Immature natural killer cell (primary cell): Measurements from ENCODE around the gene FARP1. TPM values are rescaled to one million over a fixed set of nuclear protein-coding genes. Genes with fewer than 3 reads are reported as not detected.

Experiments
- DNase-seq, 3 donors: peaks; one replicate each; pipeline ENCODE4 v3.0.0; 2022; ENCODE audit warnings: mixed read lengths in 1 of 3
- H3K27ac Mint-ChIP-seq, 6 donors: one replicate each; pipeline ENCODE4 v1.8.0; 2020; ENCODE audit warnings: mixed read lengths in 6 of 6, mild to moderate bottlenecking in 5 of 6, inconsistent platforms in 4 of 6, moderate library complexity in 3 of 6
- H3K27me3 Mint-ChIP-seq, 3 donors: one replicate each; pipeline ENCODE4 v1.8.0; 2020 to 2021; ENCODE audit warnings: low read depth in 3 of 3, mild to moderate bottlenecking in 3 of 3, mixed read lengths in 3 of 3, moderate library complexity in 3 of 3, inconsistent platforms in 1 of 3
- H3K36me3 Mint-ChIP-seq, 3 donors: one replicate each; pipeline ENCODE4 v1.8.0; 2020; ENCODE audit warnings: mixed read lengths in 3 of 3, inconsistent platforms in 2 of 3, mild to moderate bottlenecking in 2 of 3
- H3K4me1 Mint-ChIP-seq, 2 donors: one replicate each; pipeline ENCODE4 v1.8.0; 2020; ENCODE audit warnings: inconsistent platforms in 2 of 2, mild to moderate bottlenecking in 2 of 2, mixed read lengths in 2 of 2, moderate library complexity in 1 of 2
- H3K4me3 Mint-ChIP-seq, 5 donors: one replicate each; pipeline ENCODE4 v1.8.0; 2020; ENCODE audit warnings: mild to moderate bottlenecking in 5 of 5, mixed read lengths in 5 of 5, inconsistent platforms in 3 of 5, moderate library complexity in 3 of 5
- H3K9me3 Mint-ChIP-seq, 6 donors: one replicate each; pipeline ENCODE4 v1.8.0; 2020; ENCODE audit warnings: mild to moderate bottlenecking in 6 of 6, mixed read lengths in 6 of 6, inconsistent platforms in 4 of 6, moderate library complexity in 3 of 6
- polyA plus RNA-seq, 3 donors: library from polyadenylated mRNA; unstranded; fragments of 300-500 nt; fragmentation: Illumina TruSeq; gene quantifications; one replicate each; pipeline ENCODE4 v1.2.3, GENCODE V29; 2021

Gene FARP1
- polyA plus RNA-seq, 3 donors from 2014 or later: 0.09 to 0.72 (median 0.22) TPM

- Mint-ChIP-seq H3K4me1 (peaks cover 34 to 62% of the 10 kb centered on the region in 2 donors), H3K9me3 (peaks cover 0 to 2% (median 0%) of the 10 kb centered on the region in 6 donors), H3K27me3 (peaks cover 0 to 9% (median 6%) of the 10 kb centered on the region in 3 donors), H3K36me3 (peaks cover 3 to 36% (median 19%) of the 10 kb centered on the region in 3 donors), H3K27ac (no peak overlapping the region), H3K4me3 (no peak overlapping the region)
- DNase-seq: no peak
Observed at GRCh38 chr13:98494769-98495168, 351.9 kb downstream of the FARP1 start.

- DNase-seq: no peak
- Mint-ChIP-seq H3K4me3 (no peak overlapping the region), H3K27ac (no peak overlapping the region), H3K27me3 (peaks cover 0 to 9% (median 8%) of the 10 kb centered on the region in 3 donors), H3K4me1 (peaks cover 33 to 52% of the 10 kb centered on the region in 2 donors), H3K9me3 (peaks cover 0 to 2% (median 0%) of the 10 kb centered on the region in 6 donors), H3K36me3 (peaks cover 3 to 46% (median 18%) of the 10 kb centered on the region in 3 donors)
Observed at GRCh38 chr13:98495627-98496478, 353.0 kb downstream of the FARP1 start.

GRCh38 chr13:98496479-98496791 lies 353.5 kb downstream of the FARP1 start:
- H3K4me1 Mint-ChIP-seq: peaks cover 30 to 48% of the 10 kb centered on the region in 2 donors
- H3K27ac Mint-ChIP-seq: peak overlapping the region in 1 of 6 donors; percentile 38
- H3K9me3 Mint-ChIP-seq: peaks cover 0 to 2% (median 0%) of the 10 kb centered on the region in 6 donors
- peaks cover 0 to 9% (median 8%) of the 10 kb centered on the region in 3 donors for H3K27me3 Mint-ChIP-seq
- no peak overlapping the region for H3K4me3 Mint-ChIP-seq
- peaks cover 3 to 48% (median 20%) of the 10 kb centered on the region in 3 donors for H3K36me3 Mint-ChIP-seq
- DNase-seq: no peak

- H3K9me3 Mint-ChIP-seq: peaks cover 0 to 2% (median 0%) of the 10 kb centered on the region in 6 donors
- no peak overlapping the region for H3K4me3 Mint-ChIP-seq
- H3K36me3 Mint-ChIP-seq: peaks cover 3 to 50% (median 25%) of the 10 kb centered on the region in 3 donors
- no peak overlapping the region for H3K27ac Mint-ChIP-seq
- DNase-seq: no peak
- H3K27me3 Mint-ChIP-seq: peaks cover 0 to 9% (median 8%) of the 10 kb centered on the region in 3 donors
- peaks cover 33 to 48% of the 10 kb centered on the region in 2 donors for H3K4me1 Mint-ChIP-seq
Observed at GRCh38 chr13:98496966-98497365, 354.1 kb downstream of the FARP1 start.

GRCh38 chr13:98500963-98501421 lies 358.1 kb downstream of the FARP1 start:
- H3K36me3 Mint-ChIP-seq: peaks cover 3 to 61% (median 28%) of the 10 kb centered on the region in 3 donors
- DNase-seq: no peak
- H3K9me3 Mint-ChIP-seq: peaks cover 0 to 2% (median 0%) of the 10 kb centered on the region in 6 donors
- H3K4me1 Mint-ChIP-seq: peaks cover 51 to 65% of the 10 kb centered on the region in 2 donors
- peaks cover 7 to 17% (median 12%) of the 10 kb centered on the region in 3 donors for H3K27me3 Mint-ChIP-seq
- H3K4me3 Mint-ChIP-seq: no peak overlapping the region
- H3K27ac Mint-ChIP-seq: no peak overlapping the region

- peaks cover under 1 to 56% (median 18%) of the 10 kb centered on the region in 3 donors for H3K36me3 Mint-ChIP-seq
- H3K27me3 Mint-ChIP-seq: peaks cover 9 to 17% (median 11%) of the 10 kb centered on the region in 3 donors
- H3K4me3 Mint-ChIP-seq: peak overlapping the region; percentile 18 to 78 (median 67)
- H3K27ac Mint-ChIP-seq: peak overlapping the region in 1 of 6 donors; percentile 20
- H3K9me3 Mint-ChIP-seq: no peaks in the 10 kb centered on the region
- DNase-seq: no peak
- H3K4me1 Mint-ChIP-seq: peaks cover 57 to 63% of the 10 kb centered on the region in 2 donors
Observed at GRCh38 chr13:98503175-98504028, 360.5 kb downstream of the FARP1 start.

GRCh38 chr13:98504029-98504351 lies 361.1 kb downstream of the FARP1 start:
- Mint-ChIP-seq H3K27ac (peak overlapping the region in 4 of 6 donors; percentile 2 to 57 (median 14)), H3K9me3 (no peaks in the 10 kb centered on the region), H3K4me3 (peak overlapping the region; percentile 46 to 78 (median 67)), H3K4me1 (peaks cover 62 to 68% of the 10 kb centered on the region in 2 donors), H3K27me3 (peaks cover 9 to 17% (median 11%) of the 10 kb centered on the region in 3 donors), H3K36me3 (peaks cover 0 to 53% (median 18%) of the 10 kb centered on the region in 3 donors)
- DNase-seq: no peak

GRCh38 chr13:98504371-98504963 lies 361.6 kb downstream of the FARP1 start:
- Mint-ChIP-seq H3K36me3 (peaks cover 0 to 48% (median 18%) of the 10 kb centered on the region in 3 donors), H3K4me3 (peak overlapping the region; percentile 46 to 78 (median 67)), H3K4me1 (peaks cover 67 to 73% of the 10 kb centered on the region in 2 donors), H3K27ac (peak overlapping the region in 3 of 6 donors; percentile 8 to 38 (median 20)), H3K9me3 (no peaks in the 10 kb centered on the region), H3K27me3 (peaks cover 8 to 15% (median 11%) of the 10 kb centered on the region in 3 donors)
- peak; percentile 67 to 73 (median 70) for DNase-seq

Other genes with a start within 250 kb of the FARP1 start
- 10 to 100 TPM; 13.3 to 29.8 (median 25.6) TPM for gene IPO5, start 189.4 kb upstream of the FARP1 start, polyA plus RNA-seq
- not detected for gene RNF113B, start 34.2 kb downstream of the FARP1 start, polyA plus RNA-seq